ENCODE measurements around the gene NOS1AP.

DNA sequence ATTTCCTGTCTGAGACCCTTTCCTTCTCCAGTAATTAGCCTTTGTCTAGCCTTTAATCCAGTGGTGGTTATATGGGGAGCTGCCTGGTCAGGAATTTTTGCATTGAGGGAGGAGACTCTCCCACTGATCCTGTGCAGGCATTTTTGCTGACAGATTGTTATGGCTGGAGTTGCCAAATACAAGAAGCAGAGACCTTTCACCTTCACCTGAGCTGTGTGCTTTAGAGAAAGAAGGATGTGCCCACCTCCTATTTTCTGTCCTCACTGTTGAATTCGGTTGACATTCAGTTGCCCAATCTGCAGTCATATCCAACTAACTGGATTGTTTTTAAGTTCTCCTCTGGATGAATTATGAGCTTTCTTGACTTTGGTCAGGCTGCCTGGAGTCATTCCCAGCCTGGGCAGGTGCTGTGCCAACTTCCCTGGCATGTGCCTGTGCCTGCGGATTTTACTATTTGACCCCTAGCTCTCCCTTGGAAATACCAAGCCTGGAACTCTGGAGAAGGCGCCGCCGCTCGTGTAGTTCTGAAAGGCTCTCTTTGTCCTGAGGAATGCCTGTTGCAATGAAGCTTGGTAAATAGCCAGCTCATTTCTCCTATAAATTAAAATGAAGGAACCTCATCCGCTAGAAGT is 143.9 kb downstream of the NOS1AP start:
- TF ChIP-seq, protein P1, sequence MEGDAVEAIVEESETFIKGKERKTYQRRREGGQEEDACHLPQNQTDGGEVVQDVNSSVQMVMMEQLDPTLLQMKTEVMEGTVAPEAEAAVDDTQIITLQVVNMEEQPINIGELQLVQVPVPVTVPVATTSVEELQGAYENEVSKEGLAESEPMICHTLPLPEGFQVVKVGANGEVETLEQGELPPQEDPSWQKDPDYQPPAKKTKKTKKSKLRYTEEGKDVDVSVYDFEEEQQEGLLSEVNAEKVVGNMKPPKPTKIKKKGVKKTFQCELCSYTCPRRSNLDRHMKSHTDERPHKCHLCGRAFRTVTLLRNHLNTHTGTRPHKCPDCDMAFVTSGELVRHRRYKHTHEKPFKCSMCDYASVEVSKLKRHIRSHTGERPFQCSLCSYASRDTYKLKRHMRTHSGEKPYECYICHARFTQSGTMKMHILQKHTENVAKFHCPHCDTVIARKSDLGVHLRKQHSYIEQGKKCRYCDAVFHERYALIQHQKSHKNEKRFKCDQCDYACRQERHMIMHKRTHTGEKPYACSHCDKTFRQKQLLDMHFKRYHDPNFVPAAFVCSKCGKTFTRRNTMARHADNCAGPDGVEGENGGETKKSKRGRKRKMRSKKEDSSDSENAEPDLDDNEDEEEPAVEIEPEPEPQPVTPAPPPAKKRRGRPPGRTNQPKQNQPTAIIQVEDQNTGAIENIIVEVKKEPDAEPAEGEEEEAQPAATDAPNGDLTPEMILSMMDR (conservative IDR thresholded peaks at IDR 0.05; ENCODE audit: low read depth, low read length): no peak
- no peak for TF ChIP-seq EZH2phosphoT487 (IDR thresholded peaks at IDR 0.05; ENCODE audit: borderline replicate concordance, low read length)
- TF ChIP-seq EZH2 (IDR thresholded peaks at IDR 0.05; ENCODE audit: low read length, unreplicated experiment): no peak
